Bronchial epithelial cell (primary cell): ENCODE data around the gene SETD3. TPM values are rescaled to one million over a fixed set of nuclear protein-coding genes. Genes with fewer than 3 reads are reported as not detected.

ENCODE experiments used
- DNase-seq: peaks from one replicate; pipeline ENCODE4 v3.0.0-alpha.2; 2010; ENCODE audit warnings: low read depth
- FAIRE-seq: peaks from 2 replicates; lab custom pipeline; 2011; peaks lifted over from hg19 to GRCh38; lab: Jason Lieb, UNC
- H3K27me3 ChIP-seq: 2 replicates; pipeline ENCODE4 v1.5.1; 2011; ENCODE audit warnings: low read length; ENCODE audit not compliant: control insufficient read depth, insufficient read depth
- H3K36me3 ChIP-seq: 2 replicates; pipeline ENCODE4 v1.5.1; 2011; ENCODE audit warnings: low read length; ENCODE audit not compliant: control insufficient read depth, insufficient read depth
- H3K4me3 ChIP-seq: 2 replicates; pipeline ENCODE4 v1.5.1; 2011; ENCODE audit warnings: mild to moderate bottlenecking, low read depth, low read length, control low read depth
- CTCF ChIP-seq: IDR thresholded peaks from 2 replicates; pipeline ENCODE4 v1.5.1; 2011; ENCODE audit warnings: mild to moderate bottlenecking, moderate library complexity, low read length, control low read depth, inconsistent platforms; ENCODE audit not compliant: insufficient read depth, severe bottlenecking
- total RNA-seq: library from RNA; depleted of rRNA; stranded (reverse); fragments of >200 nt; gene quantifications from 2 replicates; pipeline ENCODE4 v1.2.1, GENCODE V29; 2014

The SETD3 gene
- total RNA-seq, 1 donor from 2014 or later: 66.6 TPM

DNA sequence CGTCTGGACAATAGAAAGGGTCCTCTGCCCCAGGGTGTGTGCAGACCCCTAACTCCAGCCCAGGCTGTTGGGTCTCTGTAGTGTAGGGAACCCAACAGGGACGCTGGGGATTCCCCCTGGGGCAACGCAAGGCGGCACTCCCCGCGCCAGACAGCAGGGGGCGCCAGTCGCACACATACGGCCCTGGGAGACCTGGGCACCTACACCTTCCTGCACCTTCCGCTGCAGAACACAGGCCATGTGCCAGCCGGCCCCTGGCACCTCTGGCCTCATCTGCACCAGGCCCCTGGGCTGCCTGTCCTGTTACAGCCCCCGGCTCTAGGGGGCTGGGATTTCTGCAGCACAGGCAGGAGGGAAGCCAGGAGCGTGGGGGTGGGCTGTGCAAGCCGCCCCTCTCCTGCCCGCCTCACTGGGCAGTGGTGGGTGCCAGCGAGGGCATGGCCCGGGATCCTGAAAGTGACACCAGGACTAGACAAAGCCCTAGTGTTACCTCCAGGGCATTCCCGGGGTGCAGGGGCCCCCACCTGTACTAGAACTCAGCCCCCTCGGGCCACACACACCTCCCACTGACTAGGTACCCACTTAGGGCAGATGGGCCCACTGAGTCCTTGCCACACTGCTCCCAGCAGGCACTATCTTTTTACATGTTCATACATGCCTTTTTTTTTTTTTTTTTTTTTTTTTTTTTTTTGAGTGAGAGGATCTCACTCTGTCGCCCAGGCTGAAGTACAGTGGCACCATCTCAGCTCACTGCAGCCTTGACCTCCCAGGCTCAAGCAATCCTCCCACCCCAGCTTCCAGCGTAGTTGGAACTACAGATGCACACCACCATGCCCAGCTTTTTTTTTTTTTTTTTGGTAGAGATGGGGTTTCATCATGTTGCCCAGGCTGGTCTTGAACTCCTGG, 38.0 kb upstream of the SETD3 start:
- peak; percentile 98 for TF ChIP-seq CTCF
- no peak overlapping the region for H3K4me3 ChIP-seq
- DNase-seq: peak; percentile 37
- FAIRE-seq: no peak
- no peaks in the 10 kb centered on the region for H3K27me3 ChIP-seq
- peaks cover 5% of the 10 kb centered on the region for H3K36me3 ChIP-seq

DNA sequence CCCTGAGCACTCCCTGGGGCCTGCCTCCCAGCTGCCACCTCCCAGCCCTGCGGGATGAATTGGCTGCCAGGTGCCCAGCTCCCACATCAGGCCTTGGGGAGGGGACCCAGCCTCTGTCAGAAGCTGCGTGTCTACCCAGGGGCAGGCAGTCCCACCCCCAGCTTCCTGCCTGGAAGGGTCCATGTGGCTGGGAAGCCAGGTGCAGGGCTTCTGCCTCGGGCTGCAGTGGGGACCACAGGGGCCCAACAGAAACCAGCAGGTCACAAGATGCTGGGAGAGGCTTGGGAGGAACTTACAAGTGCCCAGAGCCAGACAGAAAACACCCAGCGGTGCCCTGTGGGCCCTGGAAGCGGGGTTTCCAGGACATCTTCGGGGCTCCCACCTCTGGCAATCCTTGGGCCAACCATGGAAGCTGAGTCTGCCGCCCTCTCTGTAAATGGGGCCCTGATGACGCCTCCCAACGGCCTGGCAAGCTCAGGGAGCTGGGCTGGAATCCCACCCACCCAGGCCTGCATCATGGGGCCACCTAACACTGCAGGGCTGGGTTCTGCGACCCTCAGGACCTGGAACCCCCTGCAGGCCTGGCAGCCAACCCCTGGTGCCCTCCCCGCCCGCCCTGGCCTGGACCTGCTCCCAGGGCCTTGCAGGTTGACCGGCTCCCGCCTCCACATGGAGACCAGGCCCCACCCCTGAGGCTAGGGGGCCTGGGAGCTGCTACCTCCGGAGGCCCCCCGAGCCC, 37.2 kb upstream of the SETD3 start:
- peaks cover 7% of the 10 kb centered on the region for H3K36me3 ChIP-seq
- H3K4me3 ChIP-seq: no peak overlapping the region
- H3K27me3 ChIP-seq: no peaks in the 10 kb centered on the region
- FAIRE-seq (no peak), DNase-seq (no peak)
- TF ChIP-seq CTCF: no peak

GRCh38 chr14:99516871-99517642, 36.4 kb upstream of the SETD3 start:
- Histone ChIP-seq H3K27me3 (no peaks in the 10 kb centered on the region), H3K4me3 (no peak overlapping the region), H3K36me3 (peaks cover 7% of the 10 kb centered on the region)
- DNase-seq (no peak), FAIRE-seq (no peak)
- TF ChIP-seq CTCF: no peak

- DNase-seq (no peak), FAIRE-seq (no peak)
- TF ChIP-seq CTCF: no peak
- H3K36me3 ChIP-seq: peaks cover 8% of the 10 kb centered on the region
- no peaks in the 10 kb centered on the region for H3K27me3 ChIP-seq
- H3K4me3 ChIP-seq: no peak overlapping the region
Measured at GRCh38 chr14:99516156-99516870, 35.7 kb upstream of the SETD3 start.
